GM19043 (cell line): Measurements from ENCODE around the gene CFAP107.
"Not testable (repeated sequence)": the region's sequence is repeated elsewhere in the genome, so short reads cannot be mapped to it uniquely, and the experiment has no call there.

ENCODE experiments used
- ATAC-seq: cut with Tn5 transposase; IDR thresholded peaks from one replicate; pipeline ENCODE4 v1.9.1; 2021; ENCODE audit warnings: low read depth; ENCODE audit not compliant: unreplicated experiment

Gene CFAP107, protein sequence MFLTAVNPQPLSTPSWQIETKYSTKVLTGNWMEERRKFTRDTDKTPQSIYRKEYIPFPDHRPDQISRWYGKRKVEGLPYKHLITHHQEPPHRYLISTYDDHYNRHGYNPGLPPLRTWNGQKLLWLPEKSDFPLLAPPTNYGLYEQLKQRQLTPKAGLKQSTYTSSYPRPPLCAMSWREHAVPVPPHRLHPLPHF

DNA sequence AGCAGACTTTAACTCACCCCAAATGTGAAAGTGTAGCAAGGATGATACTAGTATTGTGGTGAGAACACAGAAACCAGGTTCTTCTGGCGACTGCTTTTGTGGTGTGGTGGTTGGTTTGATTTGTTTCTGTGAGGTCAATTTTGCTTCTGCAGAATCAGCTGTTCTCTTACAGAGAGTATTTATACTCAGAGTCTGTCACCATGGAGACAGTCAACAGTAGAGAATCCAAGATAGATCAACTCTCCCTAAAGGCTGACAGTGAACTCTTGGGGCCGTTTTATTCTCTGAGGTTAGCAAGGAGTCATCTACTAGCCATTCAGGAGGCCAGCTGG, at the start of gene CFAP107:
CFAP107 (plus strand) TSS at position 209 of the 332 bp plus-strand sequence. CDS start 231 bp downstream, outside the sequence.
- ATAC-seq = no peak

DNA sequence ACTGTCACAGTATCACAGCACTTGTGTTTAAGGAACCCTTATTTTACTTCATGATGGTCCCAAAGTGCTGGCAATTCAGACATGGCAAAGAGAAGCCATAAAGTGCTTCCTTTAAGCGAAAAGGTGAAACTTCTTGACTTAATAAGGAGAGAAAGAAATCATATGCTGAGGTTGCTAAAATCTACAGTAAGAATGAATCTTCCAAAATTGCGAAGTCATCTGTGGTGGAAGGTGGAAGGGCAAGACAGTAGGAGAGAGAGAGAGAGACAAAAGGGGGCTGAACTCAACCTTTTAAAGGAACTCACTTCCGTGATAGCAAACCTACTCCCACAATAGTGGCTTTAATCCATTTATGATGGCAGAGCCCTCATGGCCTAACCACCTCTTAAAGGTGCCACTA, 49.3 kb upstream of the CFAP107 start:
- no peak for ATAC-seq

DNA sequence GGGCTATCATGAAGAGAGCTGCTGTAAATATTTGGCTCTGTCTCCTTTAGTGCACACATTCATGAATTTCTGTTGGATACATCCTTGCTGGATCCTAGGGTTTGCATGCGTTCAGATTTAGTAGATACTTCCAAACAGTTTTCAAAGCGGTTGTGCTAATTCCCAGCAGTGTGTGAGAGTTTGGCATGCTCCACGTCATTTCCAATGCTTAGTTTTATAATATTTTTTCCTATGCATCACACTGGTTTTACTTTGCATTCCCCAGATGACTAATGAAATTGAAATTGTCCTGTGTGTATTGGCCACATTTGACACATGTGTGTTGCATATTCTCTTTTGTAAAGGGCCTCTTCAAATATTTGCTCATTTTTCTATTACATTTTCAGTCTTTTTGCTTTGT, 48.6 kb upstream of the CFAP107 start:
- no peak for ATAC-seq

DNA sequence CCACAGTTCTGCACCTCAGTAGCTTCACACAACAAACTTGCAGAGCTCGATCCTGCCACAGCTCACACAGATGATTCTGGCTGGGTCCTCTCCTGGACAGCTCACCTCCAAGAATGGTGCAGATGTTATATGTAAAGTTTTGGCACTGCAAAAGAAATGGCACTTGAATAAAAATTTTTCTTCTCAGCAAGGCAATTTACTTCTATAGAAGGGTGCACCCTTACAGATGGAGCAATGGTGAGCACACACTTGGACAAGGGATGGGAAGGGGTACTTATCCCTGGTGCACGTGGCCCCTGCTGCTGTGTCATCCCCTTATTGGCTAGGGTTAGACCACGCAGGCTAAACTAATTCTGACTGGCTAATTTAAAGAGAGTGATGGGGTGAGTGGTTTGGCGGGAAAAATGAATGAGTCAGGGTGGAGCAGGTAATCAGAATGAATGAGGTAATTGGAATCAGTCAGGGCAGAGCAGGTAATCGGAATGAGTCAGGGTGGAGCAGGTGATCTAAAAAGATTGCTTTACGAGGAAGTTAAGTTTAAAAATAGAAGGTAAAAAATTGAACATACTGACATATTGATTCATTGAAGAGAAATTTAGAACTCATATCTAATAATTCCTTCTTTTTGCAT, 42.1 kb upstream of the CFAP107 start:
- no peak for ATAC-seq

DNA sequence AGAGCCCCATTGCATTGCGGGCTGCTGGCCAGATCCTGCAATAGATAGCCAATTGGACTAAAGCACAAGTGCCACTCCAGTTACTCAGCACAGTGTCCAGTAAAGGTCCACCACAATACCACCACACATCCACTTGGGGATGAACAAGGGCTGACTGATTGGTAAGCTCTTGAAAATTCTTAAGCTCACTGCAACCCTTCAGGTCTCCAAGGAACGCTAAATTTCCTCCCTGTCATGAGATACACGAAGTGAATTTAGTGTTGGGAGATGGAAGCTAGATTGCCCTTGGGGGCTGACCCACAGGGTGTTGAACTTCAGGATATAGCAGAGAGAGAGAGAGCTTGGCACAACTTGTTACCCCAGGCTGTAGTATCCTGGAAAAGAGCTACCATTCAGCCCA, 39.9 kb upstream of the CFAP107 start:
- ATAC-seq = no peak

DNA sequence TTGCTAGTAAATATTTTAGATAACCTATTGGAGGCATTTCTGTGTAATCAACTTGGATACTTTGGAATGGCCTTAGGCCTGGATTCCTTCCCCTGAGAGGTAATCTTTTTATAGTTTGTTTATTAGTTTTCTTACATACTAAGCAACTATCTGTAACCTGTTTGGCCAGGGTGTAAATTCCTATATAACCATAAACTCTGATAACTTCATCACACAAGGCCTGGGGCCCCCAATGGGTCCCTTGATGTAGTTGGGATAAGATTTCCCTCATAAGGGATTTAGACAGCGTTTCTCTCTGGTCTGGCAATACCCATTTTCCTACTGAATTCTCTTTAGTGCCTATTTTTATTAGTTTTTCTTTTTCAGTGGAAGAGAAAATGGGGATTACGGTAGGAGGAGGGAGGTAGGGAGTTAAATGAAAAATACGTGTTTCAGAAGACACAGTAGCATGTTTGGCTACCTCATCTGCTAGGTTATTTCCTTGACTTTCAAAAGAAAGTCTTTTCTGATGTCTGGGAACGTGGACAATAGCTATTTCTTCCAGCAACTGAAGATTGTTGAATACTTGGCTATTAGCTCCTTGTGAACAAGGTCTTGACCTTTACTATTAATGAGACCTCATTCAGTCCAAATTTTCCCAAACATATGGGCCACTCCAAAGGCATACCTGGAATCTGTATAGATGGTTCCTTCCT, 37.5 kb upstream of the CFAP107 start:
- no peak for ATAC-seq

DNA sequence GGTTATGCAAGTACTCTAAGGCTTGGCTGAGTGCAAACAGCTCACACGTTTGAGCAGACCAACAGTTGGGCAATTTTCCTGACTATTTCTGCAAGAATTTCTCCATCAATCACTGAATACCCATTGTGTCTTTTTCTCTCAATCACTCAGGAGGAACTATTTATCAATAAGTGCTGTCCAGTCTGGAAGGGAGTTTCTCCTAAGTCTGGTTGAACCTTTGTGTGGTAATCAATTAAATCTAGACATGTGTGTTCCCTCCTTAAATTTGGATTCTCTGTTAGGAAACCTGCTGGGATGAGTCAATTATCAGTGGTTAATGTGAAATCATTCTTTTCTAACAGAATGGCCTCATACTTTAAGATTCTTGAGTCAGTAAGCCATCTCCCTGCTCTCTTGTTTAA, 36.9 kb upstream of the CFAP107 start:
- ATAC-seq = no peak

DNA sequence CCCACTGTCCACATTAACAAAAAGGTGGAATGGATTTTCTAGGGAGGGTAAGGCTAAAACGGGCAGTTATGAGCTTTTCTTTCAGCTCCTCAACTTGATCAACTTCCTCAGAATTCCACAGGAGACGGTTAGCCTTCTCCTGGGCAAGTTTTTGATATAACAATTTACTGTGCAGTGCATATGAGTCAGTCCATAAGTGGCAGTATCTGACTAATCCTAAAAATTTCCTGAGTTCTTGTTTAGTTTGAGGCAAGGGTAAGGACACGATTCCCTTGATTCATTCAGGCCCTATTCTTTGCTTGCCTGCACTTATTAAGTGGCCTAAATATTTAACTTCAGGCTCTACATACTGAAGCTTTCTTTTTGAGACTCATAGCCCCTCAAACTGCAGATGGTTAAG, 36.3 kb upstream of the CFAP107 start:
- no peak for ATAC-seq

DNA sequence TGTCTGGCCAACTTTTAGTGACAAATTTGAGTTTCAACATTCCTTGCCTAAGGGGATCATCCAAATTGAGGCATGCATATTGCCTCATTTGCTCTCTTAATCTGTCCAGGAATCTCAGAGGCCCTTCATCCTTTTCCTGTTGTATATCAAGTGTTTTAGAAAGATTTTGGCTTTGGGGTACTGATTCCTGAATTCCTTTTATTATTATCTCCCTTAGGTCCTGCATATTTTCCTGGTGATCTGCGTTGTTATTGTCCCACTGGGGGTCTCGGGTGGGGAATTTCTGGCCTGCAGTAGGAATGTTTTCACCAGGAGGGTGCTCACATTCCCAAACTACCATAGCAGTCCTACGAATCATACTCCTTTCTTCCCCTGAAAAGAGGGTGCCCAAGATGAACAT, 34.5 kb upstream of the CFAP107 start:
- ATAC-seq = no peak

DNA sequence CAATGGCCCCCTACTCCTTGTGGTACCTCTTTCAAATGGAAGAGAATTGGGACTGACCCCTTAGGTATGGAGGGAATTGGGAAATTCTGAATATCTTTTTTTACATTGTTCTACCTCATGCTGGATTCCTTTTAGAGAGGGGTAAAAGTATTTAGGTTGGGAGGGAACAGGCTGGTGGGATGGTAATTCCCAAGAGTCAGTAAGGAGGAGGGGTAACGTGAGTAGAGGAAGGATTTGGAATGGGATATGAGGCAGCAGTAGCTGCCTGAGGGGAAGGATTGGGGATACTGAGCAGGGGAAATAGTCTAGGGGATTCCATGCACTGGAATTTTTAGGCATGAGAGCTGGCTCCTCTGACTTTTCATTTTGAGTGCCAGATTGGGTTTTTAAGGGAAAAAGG, 33.9 kb upstream of the CFAP107 start:
- no peak for ATAC-seq

DNA sequence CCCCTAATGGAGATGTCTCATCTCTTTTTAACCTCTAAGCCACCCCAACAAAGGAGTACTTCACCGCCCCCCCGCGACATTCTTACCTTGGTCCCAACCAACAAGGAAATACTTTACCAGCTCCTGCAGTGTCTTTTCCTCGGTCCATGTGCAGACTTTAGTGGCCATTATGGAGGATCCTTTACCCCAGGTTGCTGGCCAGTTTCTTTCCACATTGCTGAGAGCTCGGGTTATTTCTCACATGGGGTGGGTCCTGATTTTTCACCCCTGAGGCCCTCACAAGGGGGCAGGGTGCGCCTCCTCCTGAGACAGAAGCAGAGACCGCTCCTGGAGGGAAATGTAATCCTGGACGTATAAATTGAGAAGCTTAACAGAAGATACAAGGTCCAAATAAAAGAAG, 33.1 kb upstream of the CFAP107 start:
- ATAC-seq = no peak

DNA sequence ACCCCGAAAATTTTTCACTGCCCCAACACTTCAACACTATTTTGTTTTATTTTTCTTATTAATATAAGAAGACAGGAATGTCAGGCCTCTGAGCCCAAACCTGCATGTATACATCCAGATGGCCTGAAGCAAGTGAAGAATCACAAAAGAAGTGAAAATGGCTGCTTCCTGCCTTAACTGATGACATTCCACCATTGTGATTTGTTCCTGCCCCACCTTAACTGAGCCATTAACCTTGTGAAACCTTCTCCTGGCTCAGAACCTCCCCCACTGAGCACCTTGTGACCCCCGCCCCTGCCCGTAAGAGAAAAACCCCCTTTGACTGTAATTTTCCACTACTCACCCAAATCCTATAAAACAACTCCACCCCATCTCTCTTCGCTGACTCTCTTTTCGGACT, 32.3 kb upstream of the CFAP107 start:
- not testable (repeated sequence) for ATAC-seq

DNA sequence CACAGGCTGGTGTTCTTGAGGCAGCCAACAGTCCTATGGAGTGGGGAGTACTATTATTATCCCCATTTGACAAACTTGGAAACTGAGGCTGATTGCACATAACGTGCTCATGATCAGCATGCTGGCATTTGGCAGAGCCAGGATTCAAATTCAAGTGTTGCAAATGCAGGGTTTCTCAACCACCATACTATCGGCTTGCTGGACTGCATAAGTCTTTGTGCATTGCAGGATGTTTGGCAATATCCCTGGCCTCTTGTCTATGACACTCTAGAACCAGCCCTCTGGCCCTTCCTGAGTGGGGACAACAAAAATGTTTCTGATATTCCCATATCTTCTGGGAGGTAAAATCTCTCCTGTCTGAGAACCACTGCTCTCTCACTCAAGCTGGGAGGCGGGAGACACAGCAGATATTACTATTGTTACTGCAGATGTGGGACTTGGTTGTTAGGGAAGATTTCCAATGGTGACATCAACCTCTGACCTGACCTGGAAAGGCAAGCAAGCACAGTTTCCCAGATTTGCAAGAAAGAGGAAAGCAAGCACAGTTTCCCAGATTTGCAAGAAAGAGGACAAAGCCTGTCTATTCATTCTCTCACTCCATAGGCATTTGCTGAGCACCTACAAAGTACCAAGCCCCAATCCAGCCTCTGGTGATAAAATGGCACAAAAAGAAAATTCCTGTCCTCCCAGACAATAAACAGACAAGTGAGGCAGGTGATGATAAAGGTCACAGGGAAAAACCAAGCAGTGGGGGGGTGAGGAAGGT, 31.1 kb upstream of the CFAP107 start:
- ATAC-seq = no peak

DNA sequence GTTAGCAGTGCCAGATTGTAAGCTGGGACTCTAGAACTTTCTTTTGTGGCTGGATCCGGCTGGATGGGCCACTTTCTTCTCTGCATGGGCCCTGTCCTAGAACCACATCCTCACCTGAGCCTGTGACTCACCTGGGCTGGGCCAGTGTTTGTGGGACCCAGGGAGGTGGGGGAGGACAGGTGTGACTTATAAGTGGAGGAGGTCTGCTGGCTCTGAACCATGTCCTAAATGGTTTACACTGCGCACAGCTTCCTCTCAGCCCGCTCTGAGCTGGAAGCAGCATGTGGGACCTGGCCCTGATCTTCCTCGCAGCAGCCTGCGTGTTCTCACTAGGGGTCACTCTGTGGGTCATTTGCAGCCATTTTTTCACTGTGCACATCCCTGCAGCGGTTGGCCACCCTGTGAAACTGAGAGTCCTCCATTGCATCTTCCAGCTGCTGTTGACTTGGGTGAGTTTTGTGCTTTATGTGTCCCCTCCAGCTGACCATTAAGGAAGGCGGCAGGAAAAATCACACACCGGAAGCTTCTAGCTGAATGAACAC, 30.0 kb upstream of the CFAP107 start, which contains the start of gene AADACL3:
AADACL3 (plus strand) TSS at position 215 of the 542 bp plus-strand sequence; CDS start at position 282, 67 bp downstream.
- no peak for ATAC-seq

DNA sequence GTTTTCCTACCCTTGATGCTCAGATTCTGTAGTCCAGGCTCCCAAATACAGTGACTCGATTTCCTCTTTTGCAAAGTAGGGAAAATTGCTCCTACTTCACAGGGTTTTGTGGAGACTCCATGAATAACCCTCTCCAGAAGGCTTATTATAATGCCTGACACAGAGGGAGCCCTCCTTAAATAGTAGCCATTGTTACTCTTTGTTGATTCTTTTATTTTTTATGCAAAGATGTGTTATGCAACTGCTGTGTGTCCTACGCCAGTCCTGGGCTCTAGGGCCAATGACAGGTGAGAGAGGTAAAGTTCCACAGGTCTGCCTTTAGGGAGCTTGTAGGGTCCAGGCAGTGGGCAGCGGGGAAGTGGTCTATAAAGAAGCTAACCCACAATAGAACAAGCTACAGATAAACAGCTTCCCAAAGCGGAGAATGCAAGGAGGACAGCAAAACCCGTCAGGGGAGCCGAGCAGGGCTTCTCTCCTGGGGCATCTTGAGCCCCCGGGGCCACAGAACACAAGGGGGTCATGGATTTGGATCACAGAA, 28.6 kb upstream of the CFAP107 start:
- no peak for ATAC-seq

DNA sequence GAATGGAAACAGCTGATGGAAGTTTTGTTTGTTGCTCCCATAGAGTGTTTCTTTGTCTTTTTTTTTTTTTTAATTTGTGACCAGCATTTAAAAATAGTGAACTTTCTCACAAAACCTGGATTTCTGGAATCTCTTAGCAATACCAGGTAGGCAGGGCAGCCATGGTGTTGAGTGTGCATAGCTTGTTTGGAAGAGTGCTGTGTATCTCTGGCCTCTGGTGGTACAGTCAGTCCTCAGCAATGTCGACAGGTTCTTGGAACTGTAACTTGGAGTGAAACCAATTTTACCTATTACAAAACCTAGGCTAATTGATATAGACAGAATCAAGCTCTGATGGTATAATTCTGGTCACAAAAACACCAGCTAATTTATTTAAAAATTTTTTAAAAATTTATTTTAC, 23.4 kb upstream of the CFAP107 start:
- no peak for ATAC-seq

DNA sequence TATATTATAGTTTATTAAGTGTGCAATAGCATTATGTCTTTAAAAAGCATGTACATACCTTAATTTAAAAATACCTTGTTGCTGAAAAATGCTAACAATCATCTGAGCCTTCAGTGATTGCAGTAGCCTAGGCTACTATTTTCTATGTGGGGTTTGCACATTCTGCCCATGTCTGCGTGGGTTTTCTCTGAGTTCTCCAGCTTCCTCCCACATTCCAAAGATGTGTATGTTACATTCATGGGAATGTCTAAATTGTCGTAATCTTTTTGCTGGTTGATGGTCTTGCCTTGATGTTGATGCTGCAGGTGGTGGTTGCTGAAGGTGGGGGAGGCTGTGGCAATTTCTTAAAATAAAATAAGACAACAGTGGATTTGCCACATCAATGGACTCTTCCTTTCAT, 17.6 kb upstream of the CFAP107 start:
- ATAC-seq = no peak

DNA sequence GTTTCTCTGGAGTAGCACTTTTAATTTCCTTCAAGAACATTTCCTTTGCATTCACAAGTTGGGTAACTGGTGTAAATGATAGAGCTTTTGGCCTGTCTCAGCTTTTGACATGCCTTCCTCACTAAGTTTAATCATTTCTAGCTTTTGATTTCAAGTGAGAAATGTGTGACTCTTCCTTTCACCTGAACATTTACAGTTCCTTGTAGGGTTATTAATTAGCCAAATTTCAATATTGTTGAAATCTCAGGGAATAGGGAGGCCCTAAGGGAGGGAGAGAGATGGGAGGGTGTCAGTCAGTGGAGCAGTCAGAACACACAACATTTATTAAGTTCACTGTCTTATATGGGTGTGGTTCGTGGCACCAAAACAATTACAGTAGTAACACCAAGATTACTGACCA, 15.8 kb upstream of the CFAP107 start:
- no peak for ATAC-seq

DNA sequence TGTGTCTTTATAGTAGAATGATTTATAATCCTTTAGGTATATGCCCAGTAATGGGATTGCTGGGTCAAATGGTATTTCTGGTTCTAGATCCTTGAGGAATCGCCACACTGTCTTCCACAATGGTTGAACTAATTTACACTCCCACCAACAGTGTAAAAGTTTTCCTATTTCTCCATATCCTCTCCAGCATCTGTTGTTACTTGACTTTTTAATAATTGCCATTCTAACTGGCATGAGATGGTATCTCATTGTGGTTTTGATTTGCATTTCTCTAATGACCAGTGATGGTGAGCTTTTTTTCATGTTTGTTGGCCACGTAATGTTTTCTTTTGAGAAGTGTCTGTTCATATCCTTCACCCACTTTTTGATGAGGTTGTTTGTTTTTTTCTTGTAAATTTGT, 14.9 kb upstream of the CFAP107 start:
- not testable (repeated sequence) for ATAC-seq

DNA sequence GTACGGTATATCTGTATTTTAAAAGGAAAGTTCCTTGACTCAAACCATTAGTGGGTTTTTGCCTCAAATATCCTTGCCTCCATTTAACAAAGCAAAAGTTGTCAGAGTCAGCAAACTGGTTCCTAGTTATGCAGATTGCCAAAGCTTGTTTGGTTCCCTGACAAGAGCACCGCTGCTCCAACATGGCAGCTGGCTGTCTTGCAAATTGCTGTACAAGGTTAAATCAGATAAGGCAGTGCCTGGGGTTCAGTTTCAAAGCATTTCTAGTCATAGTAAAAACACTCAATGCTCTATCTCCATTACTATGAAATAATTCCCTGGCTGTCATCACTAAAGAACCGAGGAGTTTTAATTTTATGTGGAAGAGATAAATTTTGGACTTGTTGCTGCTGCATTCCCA, 11.3 kb upstream of the CFAP107 start:
- no peak for ATAC-seq

DNA sequence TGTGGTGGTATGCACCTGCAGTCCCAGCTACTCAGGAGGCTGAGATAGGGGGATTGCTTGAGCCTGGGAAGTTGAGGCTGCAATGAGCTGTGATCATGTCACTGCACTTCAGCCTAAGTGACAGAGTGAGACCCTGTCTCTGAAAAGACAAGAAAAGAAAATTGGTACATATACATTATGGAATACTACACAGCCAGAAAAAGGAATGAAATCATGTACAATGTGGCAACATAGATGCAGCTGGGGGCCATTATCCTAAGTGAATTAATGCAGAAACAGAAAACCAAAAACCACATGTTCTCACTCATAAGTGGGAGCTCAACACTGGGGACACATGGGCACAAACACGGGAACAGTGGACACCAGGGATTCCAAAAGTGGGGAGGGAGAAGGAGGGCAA, 7.1 kb upstream of the CFAP107 start:
- no peak for ATAC-seq
